HepG2 (cell line): ENCODE results near the gene FADD. TPM values are rescaled to one million over a fixed set of nuclear protein-coding genes. Genes with fewer than 3 reads are reported as not detected.

Experiments
- AGO1 ChIP-seq: fragments of 200-400 bp; formaldehyde crosslinking; IDR thresholded peaks from 2 replicates; pipeline ENCODE4 v1.6.1; 2017; ENCODE audit warnings: mild to moderate bottlenecking, low read depth, low read length, moderate library complexity; ENCODE audit not compliant: poor library complexity, severe bottlenecking
- HNF4A ChIP-seq: sonication (generic); formaldehyde crosslinking; IDR thresholded peaks from 2 replicates; pipeline ENCODE4 v1.4.0; 2020; ENCODE audit warnings: missing genetic modification reagents
- PHF21A ChIP-seq: sonication (generic); formaldehyde crosslinking; IDR thresholded peaks from 2 replicates; pipeline ENCODE4 v1.5.0; 2020; ENCODE audit warnings: mild to moderate bottlenecking, missing genetic modification reagents
- SMAD9 ChIP-seq: sonication (generic); formaldehyde crosslinking; IDR thresholded peaks from 2 replicates; pipeline ENCODE4 v1.5.1; 2020; ENCODE audit warnings: mild to moderate bottlenecking, missing genetic modification reagents
- STAT6 ChIP-seq: sonication (generic); formaldehyde crosslinking; IDR thresholded peaks from 2 replicates; pipeline ENCODE4 v1.4.0; 2020; ENCODE audit warnings: missing genetic modification reagents, mild to moderate bottlenecking, borderline replicate concordance
- ZEB1 ChIP-seq: IDR thresholded peaks from 2 replicates; pipeline ENCODE4 v1.6.1; 2012; ENCODE audit warnings: mild to moderate bottlenecking, low read depth, inconsistent platforms; ENCODE audit not compliant: insufficient replicate concordance
- ZFP62 ChIP-seq: sonication (generic); formaldehyde crosslinking; IDR thresholded peaks from 2 replicates; pipeline ENCODE4 v1.4.0; 2020; ENCODE audit warnings: missing genetic modification reagents
- ZNF33B ChIP-seq: sonication (generic); formaldehyde crosslinking; IDR thresholded peaks from 2 replicates; pipeline ENCODE4 v1.5.1; 2020; ENCODE audit warnings: mild to moderate bottlenecking, missing genetic modification reagents
- ZNF724P ChIP-seq: sonication (generic); formaldehyde crosslinking; IDR thresholded peaks from 2 replicates; pipeline ENCODE4 v1.8.0; 2022; ENCODE audit warnings: missing genetic modification reagents, borderline replicate concordance
- polyA plus RNA-seq, 8 experiments: library from polyadenylated mRNA; depleted of rRNA in 3 of 8; stranded (reverse) in 7 of 8; unstranded in 1 of 8; fragments of >200 nt; fragmentation: Illumina TruSeq in 4 of 8; extraction: Trizol in 4 of 8; gene quantifications; 2 replicates each; pipeline versions ENCODE4 v1.2.1 to v1.2.3, GENCODE V29; 2011 to 2016; ENCODE audit warnings: low read depth in 4 of 8, missing spikeins in 1 of 8, mixed read lengths in 1 of 8; ENCODE audit not compliant: insufficient read depth in 1 of 8
- total RNA-seq, 5 experiments: library from RNA; depleted of rRNA; stranded (reverse); fragments of >200 nt; fragmentation: Illumina TruSeq; extraction: Trizol; gene quantifications; 2 replicates each; pipeline ENCODE4 v1.2.3, GENCODE V29; 2016; ENCODE audit warnings: low read depth in 1 of 5
- TF ChIP-seq, protein P1 (sequence below): sonication (generic); formaldehyde crosslinking; conservative IDR thresholded peaks from 2 replicates; pipeline ENCODE4 v1.4.0; 2020; ENCODE audit warnings: missing genetic modification reagents
- TF ChIP-seq, protein P2 (sequence below): sonication (generic); formaldehyde crosslinking; IDR thresholded peaks from 2 replicates; pipeline ENCODE4 v1.4.0; 2020; ENCODE audit warnings: mild to moderate bottlenecking, missing genetic modification reagents
- TF ChIP-seq, protein P3 (sequence below): IDR thresholded peaks from 2 replicates; pipeline ENCODE4 v1.6.1; 2016; ENCODE audit warnings: low read depth
- TF ChIP-seq, protein P4 (sequence below): sonication (generic); formaldehyde crosslinking; IDR thresholded peaks from 2 replicates; pipeline ENCODE4 v1.4.0; 2020; ENCODE audit warnings: missing genetic modification reagents; ENCODE audit errors: not compliant biosample characterization
- TF ChIP-seq, protein P5 (sequence below): sonication (generic); formaldehyde crosslinking; IDR thresholded peaks from 2 replicates; pipeline ENCODE4 v1.4.0; 2020; ENCODE audit warnings: missing genetic modification reagents

FADD gene
- total and polyA plus RNA-seq, 2 of the 13 experiments (the other 11 are each of a cell fraction or from before 2014, with no cell fraction given), result 14.2 to 22.2 TPM

DNA sequence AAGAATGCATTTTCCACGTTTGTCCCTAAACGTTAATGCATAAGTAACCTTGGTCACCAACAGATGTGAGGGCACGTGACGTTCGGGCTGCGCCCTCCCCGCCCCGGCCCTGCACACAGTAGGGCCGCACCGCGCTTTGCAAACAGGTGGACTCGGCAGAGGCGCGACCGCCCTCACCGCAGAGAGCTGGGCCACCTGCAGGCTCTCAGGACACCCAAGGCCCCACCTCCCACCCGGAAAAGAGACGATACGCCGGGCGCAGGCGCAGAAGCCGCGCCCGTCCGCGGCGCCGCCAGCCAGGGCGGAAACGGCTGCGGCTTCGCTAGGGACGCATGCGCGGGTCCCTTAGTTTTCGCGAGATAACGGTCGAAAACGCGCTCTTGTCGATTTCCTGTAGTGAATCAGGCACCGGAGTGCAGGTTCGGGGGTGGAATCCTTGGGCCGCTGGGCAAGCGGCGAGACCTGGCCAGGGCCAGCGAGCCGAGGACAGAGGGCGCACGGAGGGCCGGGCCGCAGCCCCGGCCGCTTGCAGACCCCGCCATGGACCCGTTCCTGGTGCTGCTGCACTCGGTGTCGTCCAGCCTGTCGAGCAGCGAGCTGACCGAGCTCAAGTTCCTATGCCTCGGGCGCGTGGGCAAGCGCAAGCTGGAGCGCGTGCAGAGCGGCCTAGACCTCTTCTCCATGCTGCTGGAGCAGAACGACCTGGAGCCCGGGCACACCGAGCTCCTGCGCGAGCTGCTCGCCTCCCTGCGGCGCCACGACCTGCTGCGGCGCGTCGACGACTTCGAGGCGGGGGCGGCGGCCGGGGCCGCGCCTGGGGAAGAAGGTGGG is at the start of gene FADD (continued):
- TF ChIP-seq, protein P1, sequence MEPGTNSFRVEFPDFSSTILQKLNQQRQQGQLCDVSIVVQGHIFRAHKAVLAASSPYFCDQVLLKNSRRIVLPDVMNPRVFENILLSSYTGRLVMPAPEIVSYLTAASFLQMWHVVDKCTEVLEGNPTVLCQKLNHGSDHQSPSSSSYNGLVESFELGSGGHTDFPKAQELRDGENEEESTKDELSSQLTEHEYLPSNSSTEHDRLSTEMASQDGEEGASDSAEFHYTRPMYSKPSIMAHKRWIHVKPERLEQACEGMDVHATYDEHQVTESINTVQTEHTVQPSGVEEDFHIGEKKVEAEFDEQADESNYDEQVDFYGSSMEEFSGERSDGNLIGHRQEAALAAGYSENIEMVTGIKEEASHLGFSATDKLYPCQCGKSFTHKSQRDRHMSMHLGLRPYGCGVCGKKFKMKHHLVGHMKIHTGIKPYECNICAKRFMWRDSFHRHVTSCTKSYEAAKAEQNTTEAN (CRISPR knock-in tag), result peak; percentile 69
- TF ChIP-seq, protein P2, sequence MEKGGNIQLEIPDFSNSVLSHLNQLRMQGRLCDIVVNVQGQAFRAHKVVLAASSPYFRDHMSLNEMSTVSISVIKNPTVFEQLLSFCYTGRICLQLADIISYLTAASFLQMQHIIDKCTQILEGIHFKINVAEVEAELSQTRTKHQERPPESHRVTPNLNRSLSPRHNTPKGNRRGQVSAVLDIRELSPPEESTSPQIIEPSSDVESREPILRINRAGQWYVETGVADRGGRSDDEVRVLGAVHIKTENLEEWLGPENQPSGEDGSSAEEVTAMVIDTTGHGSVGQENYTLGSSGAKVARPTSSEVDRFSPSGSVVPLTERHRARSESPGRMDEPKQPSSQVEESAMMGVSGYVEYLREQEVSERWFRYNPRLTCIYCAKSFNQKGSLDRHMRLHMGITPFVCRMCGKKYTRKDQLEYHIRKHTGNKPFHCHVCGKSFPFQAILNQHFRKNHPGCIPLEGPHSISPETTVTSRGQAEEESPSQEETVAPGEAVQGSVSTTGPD, result no peak
- TF ChIP-seq STAT6 (CRISPR knock-in tag) (no peak), HNF4A (CRISPR knock-in tag) (0 out of 2 replicates have a peak, but pooled peaks have one; percentile 9), ZEB1 (peak; percentile 51), PHF21A (CRISPR knock-in tag) (peak; percentile 44; the same call in 1 of the 2 replicates), AGO1 (no peak), ZNF33B (CRISPR knock-in tag) (0 out of 2 replicates have a peak, but pooled peaks have one; percentile 15), ZNF724P (CRISPR knock-in tag) (no peak; the same call in 1 of the 2 replicates), ZFP62 (CRISPR knock-in tag) (no peak), SMAD9 (CRISPR knock-in tag) (no peak)
- TF ChIP-seq, protein P3, sequence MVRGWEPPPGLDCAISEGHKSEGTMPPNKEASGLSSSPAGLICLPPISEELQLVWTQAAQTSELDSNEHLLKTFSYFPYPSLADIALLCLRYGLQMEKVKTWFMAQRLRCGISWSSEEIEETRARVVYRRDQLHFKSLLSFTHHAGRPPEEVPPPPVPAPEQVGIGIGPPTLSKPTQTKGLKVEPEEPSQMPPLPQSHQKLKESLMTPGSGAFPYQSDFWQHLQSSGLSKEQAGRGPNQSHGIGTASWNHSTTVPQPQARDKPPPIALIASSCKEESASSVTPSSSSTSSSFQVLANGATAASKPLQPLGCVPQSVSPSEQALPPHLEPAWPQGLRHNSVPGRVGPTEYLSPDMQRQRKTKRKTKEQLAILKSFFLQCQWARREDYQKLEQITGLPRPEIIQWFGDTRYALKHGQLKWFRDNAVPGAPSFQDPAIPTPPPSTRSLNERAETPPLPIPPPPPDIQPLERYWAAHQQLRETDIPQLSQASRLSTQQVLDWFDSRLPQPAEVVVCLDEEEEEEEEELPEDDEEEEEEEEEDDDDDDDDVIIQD (CRISPR knock-in tag), result no peak
- TF ChIP-seq, protein P4, sequence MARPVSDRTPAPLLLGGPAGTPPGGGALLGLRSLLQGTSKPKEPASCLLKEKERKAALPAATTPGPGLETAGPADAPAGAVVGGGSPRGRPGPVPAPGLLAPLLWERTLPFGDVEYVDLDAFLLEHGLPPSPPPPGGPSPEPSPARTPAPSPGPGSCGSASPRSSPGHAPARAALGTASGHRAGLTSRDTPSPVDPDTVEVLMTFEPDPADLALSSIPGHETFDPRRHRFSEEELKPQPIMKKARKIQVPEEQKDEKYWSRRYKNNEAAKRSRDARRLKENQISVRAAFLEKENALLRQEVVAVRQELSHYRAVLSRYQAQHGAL, result no peak
- TF ChIP-seq, protein P5, sequence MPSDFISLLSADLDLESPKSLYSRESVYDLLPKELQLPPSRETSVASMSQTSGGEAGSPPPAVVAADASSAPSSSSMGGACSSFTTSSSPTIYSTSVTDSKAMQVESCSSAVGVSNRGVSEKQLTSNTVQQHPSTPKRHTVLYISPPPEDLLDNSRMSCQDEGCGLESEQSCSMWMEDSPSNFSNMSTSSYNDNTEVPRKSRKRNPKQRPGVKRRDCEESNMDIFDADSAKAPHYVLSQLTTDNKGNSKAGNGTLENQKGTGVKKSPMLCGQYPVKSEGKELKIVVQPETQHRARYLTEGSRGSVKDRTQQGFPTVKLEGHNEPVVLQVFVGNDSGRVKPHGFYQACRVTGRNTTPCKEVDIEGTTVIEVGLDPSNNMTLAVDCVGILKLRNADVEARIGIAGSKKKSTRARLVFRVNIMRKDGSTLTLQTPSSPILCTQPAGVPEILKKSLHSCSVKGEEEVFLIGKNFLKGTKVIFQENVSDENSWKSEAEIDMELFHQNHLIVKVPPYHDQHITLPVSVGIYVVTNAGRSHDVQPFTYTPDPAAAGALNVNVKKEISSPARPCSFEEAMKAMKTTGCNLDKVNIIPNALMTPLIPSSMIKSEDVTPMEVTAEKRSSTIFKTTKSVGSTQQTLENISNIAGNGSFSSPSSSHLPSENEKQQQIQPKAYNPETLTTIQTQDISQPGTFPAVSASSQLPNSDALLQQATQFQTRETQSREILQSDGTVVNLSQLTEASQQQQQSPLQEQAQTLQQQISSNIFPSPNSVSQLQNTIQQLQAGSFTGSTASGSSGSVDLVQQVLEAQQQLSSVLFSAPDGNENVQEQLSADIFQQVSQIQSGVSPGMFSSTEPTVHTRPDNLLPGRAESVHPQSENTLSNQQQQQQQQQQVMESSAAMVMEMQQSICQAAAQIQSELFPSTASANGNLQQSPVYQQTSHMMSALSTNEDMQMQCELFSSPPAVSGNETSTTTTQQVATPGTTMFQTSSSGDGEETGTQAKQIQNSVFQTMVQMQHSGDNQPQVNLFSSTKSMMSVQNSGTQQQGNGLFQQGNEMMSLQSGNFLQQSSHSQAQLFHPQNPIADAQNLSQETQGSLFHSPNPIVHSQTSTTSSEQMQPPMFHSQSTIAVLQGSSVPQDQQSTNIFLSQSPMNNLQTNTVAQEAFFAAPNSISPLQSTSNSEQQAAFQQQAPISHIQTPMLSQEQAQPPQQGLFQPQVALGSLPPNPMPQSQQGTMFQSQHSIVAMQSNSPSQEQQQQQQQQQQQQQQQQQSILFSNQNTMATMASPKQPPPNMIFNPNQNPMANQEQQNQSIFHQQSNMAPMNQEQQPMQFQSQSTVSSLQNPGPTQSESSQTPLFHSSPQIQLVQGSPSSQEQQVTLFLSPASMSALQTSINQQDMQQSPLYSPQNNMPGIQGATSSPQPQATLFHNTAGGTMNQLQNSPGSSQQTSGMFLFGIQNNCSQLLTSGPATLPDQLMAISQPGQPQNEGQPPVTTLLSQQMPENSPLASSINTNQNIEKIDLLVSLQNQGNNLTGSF (CRISPR knock-in tag), result no peak; the same call in 1 of the 2 replicates
